ENCODE measurements around the gene PPP1R3G.

PPP1R3G gene

GRCh38 chr6:5091210-5092069 is 6.3 kb downstream of the PPP1R3G start:
- TF ChIP-seq CTCF (IDR thresholded peaks at IDR 0.05; ENCODE audit: insufficient read depth, low read depth, low read length, missing control alignments), result no peak
- no peak overlapping the region for H3K4me3 ChIP-seq (ENCODE audit: low read depth, low read length)
- DNase-seq (ENCODE audit: low read depth), result peak; percentile 26

- H3K4me3 ChIP-seq (ENCODE audit: low read depth, low read length), result no peak overlapping the region
- no peak for DNase-seq (ENCODE audit: low read depth)
- TF ChIP-seq CTCF (IDR thresholded peaks at IDR 0.05; ENCODE audit: insufficient read depth, low read depth, low read length, missing control alignments), result no peak
Observed at GRCh38 chr6:5093231-5094015, 8.3 kb downstream of the PPP1R3G start.

- no peak overlapping the region for H3K4me3 ChIP-seq (ENCODE audit: low read depth, low read length)
- TF ChIP-seq CTCF (IDR thresholded peaks at IDR 0.05; ENCODE audit: insufficient read depth, low read depth, low read length, missing control alignments), result no peak
- DNase-seq (ENCODE audit: low read depth), result no peak
Observed at GRCh38 chr6:5094327-5094726, 9.2 kb downstream of the PPP1R3G start.

GRCh38 chr6:5095236-5095635 is 10.1 kb downstream of the PPP1R3G start:
- no peak overlapping the region for H3K4me3 ChIP-seq (ENCODE audit: low read depth, low read length)
- DNase-seq (ENCODE audit: low read depth), result peak; percentile 82
- TF ChIP-seq CTCF (IDR thresholded peaks at IDR 0.05; ENCODE audit: insufficient read depth, low read depth, low read length, missing control alignments), result no peak

- no peak for TF ChIP-seq CTCF (IDR thresholded peaks at IDR 0.05; ENCODE audit: insufficient read depth, low read depth, low read length, missing control alignments)
- H3K4me3 ChIP-seq (ENCODE audit: low read depth, low read length), result no peak overlapping the region
- DNase-seq (ENCODE audit: low read depth), result peak; percentile 23
Observed at GRCh38 chr6:5096482-5096881, 11.3 kb downstream of the PPP1R3G start.

- DNase-seq (ENCODE audit: low read depth), result no peak
- no peak for TF ChIP-seq CTCF (IDR thresholded peaks at IDR 0.05; ENCODE audit: insufficient read depth, low read depth, low read length, missing control alignments)
- H3K4me3 ChIP-seq (ENCODE audit: low read depth, low read length), result no peak overlapping the region
Observed at GRCh38 chr6:5098501-5099270, 13.5 kb downstream of the PPP1R3G start.

Measured in GM12865 (cell line).